WERI-Rb-1 (cell line): Measurements from ENCODE around the gene ADRB2.
"Not testable (repeated sequence)": the region's sequence is repeated elsewhere in the genome, so short reads cannot be mapped to it uniquely, and the experiment has no call there.

Experiments
- DNase-seq: peaks from one replicate; pipeline ENCODE4 v3.0.0-alpha.2; 2020
- H3K27ac ChIP-seq: fragments of 250-450 bp; sonication (Bioruptor Pico); 2 replicates; pipeline ENCODE4 v1.5.1; 2020; ENCODE audit warnings: mild to moderate bottlenecking, moderate library complexity
- H3K27me3 ChIP-seq: fragments of 250-450 bp; sonication (Bioruptor Pico); 2 replicates; pipeline ENCODE4 v1.5.1; 2021; ENCODE audit warnings: mild to moderate bottlenecking, low read depth, moderate library complexity; ENCODE audit not compliant: insufficient read depth, severe bottlenecking
- H3K36me3 ChIP-seq: fragments of 250-450 bp; sonication (Bioruptor Pico); 2 replicates; pipeline ENCODE4 v1.5.1; 2020; ENCODE audit warnings: mild to moderate bottlenecking, moderate library complexity
- H3K4me3 ChIP-seq: 2 replicates; pipeline ENCODE4 v1.5.1; 2011; ENCODE audit warnings: low read depth, mild to moderate bottlenecking, control low read depth, low read length
- H3K9me3 ChIP-seq: fragments of 250-450 bp; sonication (Bioruptor Pico); 2 replicates; pipeline ENCODE4 v1.5.1; 2021; ENCODE audit warnings: mild to moderate bottlenecking, moderate library complexity; ENCODE audit not compliant: severe bottlenecking
- TF ChIP-seq, protein P1 (sequence below): IDR thresholded peaks from 2 replicates; pipeline ENCODE4 v1.5.1; 2011; ENCODE audit warnings: low read depth, mild to moderate bottlenecking, control low read depth, inconsistent platforms, low read length

ADRB2 gene

DNA sequence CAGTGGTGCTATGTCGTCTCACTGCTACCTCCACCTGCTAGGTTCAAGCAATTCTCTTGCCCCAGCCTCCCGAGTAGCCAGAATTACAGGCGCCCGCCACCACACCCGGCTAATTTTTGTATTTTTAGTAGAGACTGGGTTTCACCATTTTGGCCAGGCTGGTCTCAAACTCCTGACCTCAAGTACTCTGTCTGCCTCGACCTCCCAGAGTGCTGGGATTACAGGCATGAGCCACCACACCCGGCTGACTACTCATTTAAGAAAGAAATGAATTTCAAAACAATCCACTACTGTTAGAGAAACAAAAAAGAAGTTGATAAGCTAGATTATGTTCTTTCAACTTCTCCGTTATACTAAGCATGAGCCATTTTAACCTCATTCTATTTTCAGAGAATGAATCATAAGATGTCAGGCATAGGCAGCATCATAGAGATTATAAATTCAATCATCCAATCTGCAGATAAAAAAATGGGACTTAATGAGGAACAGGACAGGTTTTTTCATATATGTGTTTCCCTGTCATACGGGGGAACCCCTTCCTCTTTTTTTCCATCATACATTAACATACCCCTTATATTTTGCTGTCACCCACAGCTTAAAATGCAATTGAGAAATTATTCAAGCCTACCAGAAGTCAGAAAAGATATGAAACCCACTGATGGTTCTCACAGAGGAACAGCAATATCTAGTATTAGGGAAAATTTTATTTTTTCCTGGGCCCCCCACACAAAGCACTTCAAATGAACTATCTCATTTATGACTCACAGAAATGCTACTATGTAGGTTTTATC, 26.5 kb upstream of the ADRB2 start:
- TF ChIP-seq, protein P1, sequence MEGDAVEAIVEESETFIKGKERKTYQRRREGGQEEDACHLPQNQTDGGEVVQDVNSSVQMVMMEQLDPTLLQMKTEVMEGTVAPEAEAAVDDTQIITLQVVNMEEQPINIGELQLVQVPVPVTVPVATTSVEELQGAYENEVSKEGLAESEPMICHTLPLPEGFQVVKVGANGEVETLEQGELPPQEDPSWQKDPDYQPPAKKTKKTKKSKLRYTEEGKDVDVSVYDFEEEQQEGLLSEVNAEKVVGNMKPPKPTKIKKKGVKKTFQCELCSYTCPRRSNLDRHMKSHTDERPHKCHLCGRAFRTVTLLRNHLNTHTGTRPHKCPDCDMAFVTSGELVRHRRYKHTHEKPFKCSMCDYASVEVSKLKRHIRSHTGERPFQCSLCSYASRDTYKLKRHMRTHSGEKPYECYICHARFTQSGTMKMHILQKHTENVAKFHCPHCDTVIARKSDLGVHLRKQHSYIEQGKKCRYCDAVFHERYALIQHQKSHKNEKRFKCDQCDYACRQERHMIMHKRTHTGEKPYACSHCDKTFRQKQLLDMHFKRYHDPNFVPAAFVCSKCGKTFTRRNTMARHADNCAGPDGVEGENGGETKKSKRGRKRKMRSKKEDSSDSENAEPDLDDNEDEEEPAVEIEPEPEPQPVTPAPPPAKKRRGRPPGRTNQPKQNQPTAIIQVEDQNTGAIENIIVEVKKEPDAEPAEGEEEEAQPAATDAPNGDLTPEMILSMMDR = no peak
- no peak for DNase-seq
- H3K9me3 ChIP-seq = no peaks in the 10 kb centered on the region
- peaks cover 20% of the 10 kb centered on the region for H3K27me3 ChIP-seq
- H3K27ac ChIP-seq = no peak overlapping the region
- H3K4me3 ChIP-seq = no peak overlapping the region
- H3K36me3 ChIP-seq = no peaks in the 10 kb centered on the region

DNA sequence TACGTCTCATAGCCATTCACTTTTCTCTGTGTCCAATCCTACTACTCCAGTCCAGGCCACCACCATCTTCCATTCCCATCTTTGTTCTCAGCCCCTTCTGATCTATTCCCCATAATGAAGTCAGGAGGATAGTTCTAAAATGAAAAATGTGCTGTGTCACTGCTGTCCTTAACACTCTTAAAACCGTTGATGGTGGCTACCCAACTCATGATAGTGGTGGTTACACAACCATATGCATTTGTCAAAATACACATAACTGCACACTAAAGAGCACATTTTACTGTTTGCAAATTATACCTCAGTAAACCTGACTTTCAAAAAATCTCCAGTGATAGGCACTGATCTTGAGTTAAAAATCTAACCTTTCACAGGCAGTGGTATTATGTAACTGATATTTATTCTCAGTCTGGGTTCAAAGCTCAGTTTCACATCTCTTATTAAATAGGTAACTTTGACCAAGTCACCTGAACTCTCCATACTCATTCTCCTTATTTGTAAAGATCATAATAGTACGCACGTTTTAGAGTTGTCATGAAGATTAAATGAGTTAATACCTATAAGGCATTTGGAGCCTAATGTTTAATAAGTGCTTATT, 24.6 kb upstream of the ADRB2 start:
- Histone ChIP-seq H3K9me3 (no peaks in the 10 kb centered on the region), H3K36me3 (no peaks in the 10 kb centered on the region), H3K27ac (no peak overlapping the region), H3K27me3 (peaks cover 12% of the 10 kb centered on the region), H3K4me3 (no peak overlapping the region)
- TF ChIP-seq, protein P1 = no peak
- DNase-seq = no peak

DNA sequence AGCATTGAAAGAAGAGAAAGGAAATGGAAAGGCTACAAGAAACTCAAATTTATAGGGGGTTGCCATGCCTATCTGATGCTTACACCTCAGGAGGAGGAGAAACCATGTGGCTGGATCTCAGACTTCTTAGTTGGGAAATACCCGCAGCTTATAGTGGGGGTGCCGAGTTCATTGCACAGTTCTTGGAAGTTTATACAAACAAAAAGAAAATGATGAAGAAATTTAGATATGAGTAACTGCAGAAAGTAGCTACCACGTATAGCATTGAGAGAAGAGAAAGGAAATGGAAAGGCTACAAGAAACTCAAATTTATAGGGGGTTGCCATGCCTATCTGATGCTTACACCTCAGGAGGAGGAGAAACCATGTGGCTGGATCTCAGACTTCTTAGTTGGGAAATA, 23.0 kb upstream of the ADRB2 start:
- not testable (repeated sequence) for H3K4me3 ChIP-seq, H3K9me3 ChIP-seq, H3K27ac ChIP-seq, H3K36me3 ChIP-seq, DNase-seq
- H3K27me3 ChIP-seq = peaks cover 14% of the 10 kb centered on the region

DNA sequence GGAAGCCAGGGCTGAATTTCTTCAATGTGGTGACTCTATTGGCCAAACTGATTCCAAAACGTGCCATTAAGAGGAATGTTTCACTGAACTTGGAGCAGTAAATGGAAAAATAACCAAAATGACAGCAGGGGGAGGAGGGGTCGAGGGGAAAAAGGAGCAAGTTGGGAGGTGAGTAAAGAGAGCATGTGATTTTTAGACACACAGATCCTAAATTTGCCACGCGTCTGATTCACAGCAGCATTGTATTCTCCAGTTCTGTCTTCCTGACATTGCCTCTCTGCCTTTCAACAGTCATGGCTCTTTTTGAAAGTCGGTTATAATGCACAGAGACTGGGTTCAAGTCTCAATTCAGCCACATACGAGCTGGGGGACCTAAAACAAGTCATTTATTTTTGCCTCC, 22.0 kb upstream of the ADRB2 start:
- TF ChIP-seq, protein P1 = no peak
- H3K27ac ChIP-seq = no peak overlapping the region
- no peaks in the 10 kb centered on the region for H3K9me3 ChIP-seq
- no peak overlapping the region for H3K4me3 ChIP-seq
- H3K36me3 ChIP-seq = no peaks in the 10 kb centered on the region
- no peak for DNase-seq
- H3K27me3 ChIP-seq = peaks cover 13% of the 10 kb centered on the region

DNA sequence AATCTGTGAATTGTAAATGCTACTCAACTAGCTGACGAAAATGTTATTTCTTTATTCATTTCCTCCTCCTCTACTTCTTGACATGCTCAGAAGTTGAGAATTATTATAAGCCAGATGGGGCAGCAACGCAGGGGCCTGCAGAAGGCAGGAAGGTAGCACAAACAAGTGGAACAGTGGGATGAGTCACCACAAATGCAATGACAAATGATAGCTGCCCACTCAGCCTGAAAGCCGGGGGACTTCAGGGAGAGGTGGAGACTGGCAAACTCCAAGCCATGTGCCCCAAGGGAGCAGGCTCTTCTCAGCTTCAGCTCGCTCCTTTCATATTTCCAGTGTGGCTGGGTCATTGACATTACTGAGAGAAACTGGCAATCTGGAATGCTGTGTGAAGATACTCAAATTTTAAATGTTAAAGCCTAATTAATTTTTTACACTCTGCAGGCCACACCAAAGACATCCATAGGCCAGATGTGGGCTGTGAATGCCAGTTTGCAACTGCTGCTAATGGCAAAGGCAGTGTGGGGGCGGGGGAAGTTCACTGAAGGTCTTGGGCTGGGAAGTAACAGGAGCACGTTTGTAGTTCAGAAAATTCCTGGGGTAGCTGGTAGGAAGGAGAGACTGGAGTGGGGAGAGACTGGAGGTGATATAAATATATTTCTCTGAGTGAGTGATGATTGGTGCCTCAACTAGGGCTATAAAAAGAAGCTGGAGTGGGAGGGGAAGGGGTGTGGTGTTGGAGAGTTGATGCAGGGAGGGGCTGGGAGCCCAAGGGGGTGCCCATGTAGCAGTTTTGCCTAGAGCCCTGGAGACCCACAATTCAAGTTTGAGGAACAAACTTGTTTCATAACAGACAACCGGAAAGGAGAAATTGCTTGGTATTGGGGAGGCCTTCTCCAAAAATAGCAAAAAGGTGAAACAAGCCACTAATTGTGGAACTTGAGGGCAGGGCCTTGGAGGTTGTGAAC, 20.8 kb upstream of the ADRB2 start:
- no peaks in the 10 kb centered on the region for H3K36me3 ChIP-seq
- no peak overlapping the region for H3K27ac ChIP-seq
- TF ChIP-seq, protein P1 = no peak
- no peaks in the 10 kb centered on the region for H3K9me3 ChIP-seq
- no peak for DNase-seq
- H3K4me3 ChIP-seq = no peak overlapping the region
- peaks cover 15% of the 10 kb centered on the region for H3K27me3 ChIP-seq

DNA sequence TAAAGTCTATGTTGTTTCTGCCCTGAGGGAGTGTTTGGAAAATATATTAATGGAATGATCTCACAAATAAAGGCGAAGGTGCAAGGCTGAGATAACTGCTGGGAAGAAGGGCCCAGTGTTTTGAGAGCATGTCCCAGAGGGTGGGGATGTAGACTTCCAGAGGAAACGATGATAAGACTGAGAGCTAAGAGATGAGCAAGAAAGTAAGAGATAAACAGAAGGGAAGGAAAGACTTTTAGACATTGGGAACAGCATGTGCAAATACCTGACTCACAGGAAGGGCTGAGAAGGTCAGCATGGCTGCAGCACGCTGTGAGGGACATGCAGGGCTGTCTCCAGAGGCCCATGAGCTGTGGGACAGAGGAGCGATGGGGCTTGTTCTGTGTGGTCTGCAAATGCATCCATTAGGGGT, 19.9 kb upstream of the ADRB2 start:
- no peak overlapping the region for H3K27ac ChIP-seq
- no peaks in the 10 kb centered on the region for H3K9me3 ChIP-seq
- TF ChIP-seq, protein P1 = no peak
- DNase-seq = no peak
- no peaks in the 10 kb centered on the region for H3K36me3 ChIP-seq
- H3K27me3 ChIP-seq = peaks cover 13% of the 10 kb centered on the region
- no peak overlapping the region for H3K4me3 ChIP-seq
